Activated T-cell treated with anti-CD3 and anti-CD28 coated beads, Interleukin-2, amount 50 U/mL, for 24 hours (primary cell): ENCODE data around the gene VWA8.
"Not testable (repeated sequence)": the region's sequence is repeated elsewhere in the genome, so short reads cannot be mapped to it uniquely, and the experiment has no call there.

Experiments used
- DNase-seq: peaks from one replicate; pipeline ENCODE4 v3.0.0-alpha.2; 2020
- H3K27ac Mint-ChIP-seq: 2 replicates; pipeline ENCODE4 v1.8.0; 2020; ENCODE audit warnings: mild to moderate bottlenecking, mixed read lengths
- H3K27me3 Mint-ChIP-seq: 2 replicates; pipeline ENCODE4 v1.8.0; 2020; ENCODE audit warnings: mixed read lengths
- H3K36me3 Mint-ChIP-seq: 2 replicates; pipeline ENCODE4 v1.8.0; 2020; ENCODE audit warnings: low read depth, mixed read lengths
- H3K4me1 Mint-ChIP-seq: 2 replicates; pipeline ENCODE4 v1.8.0; 2020; ENCODE audit warnings: low read depth, mixed read lengths
- H3K4me3 Mint-ChIP-seq: 2 replicates; pipeline ENCODE4 v1.8.0; 2020; ENCODE audit warnings: mild to moderate bottlenecking, moderate library complexity, mixed read lengths
- H3K9me3 Mint-ChIP-seq: 2 replicates; pipeline ENCODE4 v1.8.0; 2020; ENCODE audit warnings: mixed read lengths

Gene VWA8

GRCh38 chr13:41595298-41595697 lies 365.6 kb downstream of the VWA8 start:
- H3K9me3 Mint-ChIP-seq = no peaks in the 10 kb centered on the region
- no peaks in the 10 kb centered on the region for H3K27me3 Mint-ChIP-seq
- H3K4me3 Mint-ChIP-seq = no peak overlapping the region
- no peak for DNase-seq
- peaks cover 14% of the 10 kb centered on the region for H3K4me1 Mint-ChIP-seq
- no peak overlapping the region for H3K27ac Mint-ChIP-seq
- peaks cover 36% of the 10 kb centered on the region for H3K36me3 Mint-ChIP-seq

- H3K4me3 Mint-ChIP-seq = no peak overlapping the region
- DNase-seq = no peak
- peaks cover 66% of the 10 kb centered on the region for H3K36me3 Mint-ChIP-seq
- H3K27ac Mint-ChIP-seq = no peak overlapping the region
- H3K9me3 Mint-ChIP-seq = no peaks in the 10 kb centered on the region
- H3K27me3 Mint-ChIP-seq = no peaks in the 10 kb centered on the region
- peaks cover 14% of the 10 kb centered on the region for H3K4me1 Mint-ChIP-seq
Observed at GRCh38 chr13:41590643-41591042, 370.3 kb downstream of the VWA8 start.

GRCh38 chr13:41590122-41590521 lies 370.8 kb downstream of the VWA8 start:
- Mint-ChIP-seq H3K36me3 (peaks cover 69% of the 10 kb centered on the region), H3K4me1 (peaks cover 14% of the 10 kb centered on the region), H3K4me3 (no peak overlapping the region), H3K27ac (peak overlapping the region; percentile 76), H3K9me3 (no peaks in the 10 kb centered on the region), H3K27me3 (no peaks in the 10 kb centered on the region)
- no peak for DNase-seq

- H3K4me1 Mint-ChIP-seq = peaks cover 14% of the 10 kb centered on the region
- no peak overlapping the region for H3K4me3 Mint-ChIP-seq
- H3K36me3 Mint-ChIP-seq = peaks cover 76% of the 10 kb centered on the region
- H3K27me3 Mint-ChIP-seq = no peaks in the 10 kb centered on the region
- no peak for DNase-seq
- H3K9me3 Mint-ChIP-seq = no peaks in the 10 kb centered on the region
- peak overlapping the region; percentile 76 for H3K27ac Mint-ChIP-seq
Observed at GRCh38 chr13:41589434-41589833, 371.5 kb downstream of the VWA8 start.

GRCh38 chr13:41588899-41589298 lies 372.0 kb downstream of the VWA8 start:
- DNase-seq = peak; percentile 35
- Mint-ChIP-seq H3K9me3 (no peaks in the 10 kb centered on the region), H3K27me3 (no peaks in the 10 kb centered on the region), H3K4me3 (no peak overlapping the region), H3K4me1 (peaks cover 14% of the 10 kb centered on the region), H3K36me3 (peaks cover 81% of the 10 kb centered on the region), H3K27ac (peak overlapping the region; percentile 44)

GRCh38 chr13:41588448-41588847 lies 372.5 kb downstream of the VWA8 start:
- H3K27me3 Mint-ChIP-seq = no peaks in the 10 kb centered on the region
- H3K9me3 Mint-ChIP-seq = no peaks in the 10 kb centered on the region
- no peak overlapping the region for H3K4me3 Mint-ChIP-seq
- peaks cover 14% of the 10 kb centered on the region for H3K4me1 Mint-ChIP-seq
- peaks cover 82% of the 10 kb centered on the region for H3K36me3 Mint-ChIP-seq
- DNase-seq = no peak
- H3K27ac Mint-ChIP-seq = no peak overlapping the region

GRCh38 chr13:41587490-41587889 lies 373.4 kb downstream of the VWA8 start:
- Mint-ChIP-seq H3K4me1 (peaks cover 14% of the 10 kb centered on the region), H3K9me3 (no peaks in the 10 kb centered on the region), H3K27ac (no peak overlapping the region), H3K4me3 (no peak overlapping the region), H3K36me3 (peaks cover 81% of the 10 kb centered on the region), H3K27me3 (no peaks in the 10 kb centered on the region)
- DNase-seq = no peak

- Mint-ChIP-seq H3K4me3 (no peak overlapping the region), H3K27me3 (no peaks in the 10 kb centered on the region), H3K4me1 (peaks cover 21% of the 10 kb centered on the region), H3K36me3 (peaks cover 87% of the 10 kb centered on the region), H3K9me3 (no peaks in the 10 kb centered on the region), H3K27ac (no peak overlapping the region)
- no peak for DNase-seq
Observed at GRCh38 chr13:41586216-41586615, 374.7 kb downstream of the VWA8 start.

- no peak overlapping the region for H3K27ac Mint-ChIP-seq
- no peak for DNase-seq
- peaks cover 19% of the 10 kb centered on the region for H3K4me1 Mint-ChIP-seq
- peaks cover 72% of the 10 kb centered on the region for H3K36me3 Mint-ChIP-seq
- H3K27me3 Mint-ChIP-seq = no peaks in the 10 kb centered on the region
- no peaks in the 10 kb centered on the region for H3K9me3 Mint-ChIP-seq
- no peak overlapping the region for H3K4me3 Mint-ChIP-seq
Observed at GRCh38 chr13:41582027-41582463, 378.9 kb downstream of the VWA8 start.

- no peak for DNase-seq
- Mint-ChIP-seq H3K9me3 (no peaks in the 10 kb centered on the region), H3K36me3 (peaks cover 73% of the 10 kb centered on the region), H3K27me3 (no peaks in the 10 kb centered on the region), H3K4me3 (no peak overlapping the region), H3K4me1 (peaks cover 22% of the 10 kb centered on the region), H3K27ac (no peak overlapping the region)
Observed at GRCh38 chr13:41580345-41580744, 380.6 kb downstream of the VWA8 start.

GRCh38 chr13:41579881-41580280 lies 381.0 kb downstream of the VWA8 start:
- Mint-ChIP-seq H3K36me3 (peaks cover 73% of the 10 kb centered on the region), H3K4me1 (peaks cover 22% of the 10 kb centered on the region), H3K4me3 (no peak overlapping the region), H3K27me3 (no peaks in the 10 kb centered on the region), H3K9me3 (no peaks in the 10 kb centered on the region), H3K27ac (no peak overlapping the region)
- DNase-seq = no peak

- H3K4me1 Mint-ChIP-seq = peaks cover 22% of the 10 kb centered on the region
Observed at GRCh38 chr13:41579168-41579567, 381.7 kb downstream of the VWA8 start.

GRCh38 chr13:41578371-41578770 lies 382.5 kb downstream of the VWA8 start:
- Mint-ChIP-seq H3K4me3 (no peak overlapping the region), H3K4me1 (peaks cover 22% of the 10 kb centered on the region), H3K36me3 (peaks cover 71% of the 10 kb centered on the region), H3K27me3 (no peaks in the 10 kb centered on the region), H3K27ac (no peak overlapping the region), H3K9me3 (no peaks in the 10 kb centered on the region)
- DNase-seq = no peak

More at GRCh38 chr13:41579168-41579567, 381.7 kb downstream of the VWA8 start:
- Mint-ChIP-seq H3K27me3 (no peaks in the 10 kb centered on the region), H3K9me3 (no peaks in the 10 kb centered on the region), H3K4me3 (no peak overlapping the region), H3K27ac (no peak overlapping the region), H3K36me3 (peaks cover 73% of the 10 kb centered on the region)
- DNase-seq = no peak

GRCh38 chr13:41577436-41577835 lies 383.5 kb downstream of the VWA8 start:
- Mint-ChIP-seq H3K27me3 (no peaks in the 10 kb centered on the region), H3K4me1 (peaks cover 22% of the 10 kb centered on the region), H3K36me3 (peaks cover 64% of the 10 kb centered on the region), H3K4me3 (no peak overlapping the region), H3K27ac (no peak overlapping the region), H3K9me3 (no peaks in the 10 kb centered on the region)
- no peak for DNase-seq

GRCh38 chr13:41573640-41574039 lies 387.3 kb downstream of the VWA8 start:
- not testable (repeated sequence) for H3K27me3 Mint-ChIP-seq, H3K4me3 Mint-ChIP-seq, DNase-seq, H3K27ac Mint-ChIP-seq, H3K9me3 Mint-ChIP-seq, H3K4me1 Mint-ChIP-seq
- H3K36me3 Mint-ChIP-seq = peaks cover 66% of the 10 kb centered on the region

GRCh38 chr13:41571817-41572340 lies 389.0 kb downstream of the VWA8 start:
- not testable (repeated sequence) for H3K27ac Mint-ChIP-seq, H3K27me3 Mint-ChIP-seq, H3K4me1 Mint-ChIP-seq, H3K4me3 Mint-ChIP-seq, DNase-seq, H3K9me3 Mint-ChIP-seq
- H3K36me3 Mint-ChIP-seq = peaks cover 68% of the 10 kb centered on the region
